ENCODE data around the gene FAM50A. TPM values are rescaled to one million over a fixed set of nuclear protein-coding genes. Genes with fewer than 3 reads are reported as not detected.

FAM50A gene
- total RNA-seq, 2 experiments from 2014 or later = 30.8 to 55.1 TPM

DNA sequence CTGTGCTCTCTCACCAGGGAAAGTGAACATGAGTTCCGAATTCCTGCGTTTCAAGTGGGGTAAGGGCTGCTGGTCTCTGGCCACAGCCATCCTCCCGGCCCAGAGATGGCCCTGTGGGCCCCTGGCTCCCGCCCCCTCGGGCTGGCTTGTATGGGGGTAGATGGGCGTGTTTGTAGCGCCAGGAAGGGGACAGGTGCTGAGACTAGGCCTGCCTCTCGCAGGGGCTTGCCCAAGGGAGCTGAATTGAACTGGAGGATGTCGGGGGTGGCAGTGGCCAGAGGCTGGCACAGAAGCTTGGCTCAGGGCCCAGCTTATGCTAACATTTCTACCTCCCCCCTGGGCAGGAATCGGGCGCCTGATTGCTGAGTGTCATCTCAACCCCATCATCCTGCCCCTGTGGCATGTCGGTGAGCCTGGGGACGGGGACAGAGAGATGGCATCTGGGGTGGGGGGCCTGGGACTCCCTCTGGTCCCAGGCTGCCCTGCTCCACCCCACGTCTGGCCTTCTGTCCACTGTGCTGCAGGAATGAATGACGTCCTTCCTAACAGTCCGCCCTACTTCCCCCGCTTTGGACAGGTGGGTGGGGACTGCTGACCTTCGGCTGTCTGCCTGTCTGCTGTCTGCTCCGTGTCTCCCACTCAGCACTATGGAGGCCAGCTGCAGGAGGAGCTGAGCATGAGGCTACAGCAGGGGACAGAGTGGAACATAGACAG, 24.1 kb upstream of the FAM50A start:
- no peaks in the 10 kb centered on the region for H3K9me3 ChIP-seq (ENCODE audit: low read length)
- no peak for DNase-seq (ENCODE audit: low spot score)
- H3K4me1 ChIP-seq (ENCODE audit: insufficient read depth, low read length, poor library complexity, severe bottlenecking) = no peaks in the 10 kb centered on the region
- no peak overlapping the region for H3K27ac ChIP-seq (ENCODE audit: low read depth, low read length, poor library complexity, severe bottlenecking)
- CTCF ChIA-PET (ENCODE audit: unreplicated experiment) = no interaction called here
- POLR2A ChIA-PET = interaction anchor here (0.9 kb wide), 1 partner anchor 8 kb away, joined by 3 read pairs; no protein-coding TSS in a partner anchor
- no peaks in the 10 kb centered on the region for H4K20me1 ChIP-seq (ENCODE audit: insufficient read depth, low read length)
- no peak overlapping the region for H3K4me3 ChIP-seq (ENCODE audit: low read depth, low read length, poor library complexity, severe bottlenecking)
- TF ChIP-seq EZH2phosphoT487 (IDR thresholded peaks at IDR 0.05; ENCODE audit: borderline replicate concordance, low read depth, low read length) = no peak
- TF ChIP-seq, protein P1, sequence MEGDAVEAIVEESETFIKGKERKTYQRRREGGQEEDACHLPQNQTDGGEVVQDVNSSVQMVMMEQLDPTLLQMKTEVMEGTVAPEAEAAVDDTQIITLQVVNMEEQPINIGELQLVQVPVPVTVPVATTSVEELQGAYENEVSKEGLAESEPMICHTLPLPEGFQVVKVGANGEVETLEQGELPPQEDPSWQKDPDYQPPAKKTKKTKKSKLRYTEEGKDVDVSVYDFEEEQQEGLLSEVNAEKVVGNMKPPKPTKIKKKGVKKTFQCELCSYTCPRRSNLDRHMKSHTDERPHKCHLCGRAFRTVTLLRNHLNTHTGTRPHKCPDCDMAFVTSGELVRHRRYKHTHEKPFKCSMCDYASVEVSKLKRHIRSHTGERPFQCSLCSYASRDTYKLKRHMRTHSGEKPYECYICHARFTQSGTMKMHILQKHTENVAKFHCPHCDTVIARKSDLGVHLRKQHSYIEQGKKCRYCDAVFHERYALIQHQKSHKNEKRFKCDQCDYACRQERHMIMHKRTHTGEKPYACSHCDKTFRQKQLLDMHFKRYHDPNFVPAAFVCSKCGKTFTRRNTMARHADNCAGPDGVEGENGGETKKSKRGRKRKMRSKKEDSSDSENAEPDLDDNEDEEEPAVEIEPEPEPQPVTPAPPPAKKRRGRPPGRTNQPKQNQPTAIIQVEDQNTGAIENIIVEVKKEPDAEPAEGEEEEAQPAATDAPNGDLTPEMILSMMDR (conservative IDR thresholded peaks at IDR 0.05; ENCODE audit: low read length) = no peak
- H3K36me3 ChIP-seq (ENCODE audit: insufficient read depth, low read length) = peaks cover 5% of the 10 kb centered on the region
- no TSS peak for BruUV-seq (replicated peaks)
- no peaks in the 10 kb centered on the region for H3K79me2 ChIP-seq (ENCODE audit: insufficient read depth, low read depth, low read length)
- no peak overlapping the region for H3K4me2 ChIP-seq (ENCODE audit: low read length)
- no peaks in the 10 kb centered on the region for H3K9me2 ChIP-seq (ENCODE audit: insufficient read depth, low read length)
- intact Hi-C loops (cut with micrococcal nuclease; ENCODE audit: unreplicated experiment) = no loop called here
- H2AFZ ChIP-seq (ENCODE audit: low read length) = no peak overlapping the region

DNA sequence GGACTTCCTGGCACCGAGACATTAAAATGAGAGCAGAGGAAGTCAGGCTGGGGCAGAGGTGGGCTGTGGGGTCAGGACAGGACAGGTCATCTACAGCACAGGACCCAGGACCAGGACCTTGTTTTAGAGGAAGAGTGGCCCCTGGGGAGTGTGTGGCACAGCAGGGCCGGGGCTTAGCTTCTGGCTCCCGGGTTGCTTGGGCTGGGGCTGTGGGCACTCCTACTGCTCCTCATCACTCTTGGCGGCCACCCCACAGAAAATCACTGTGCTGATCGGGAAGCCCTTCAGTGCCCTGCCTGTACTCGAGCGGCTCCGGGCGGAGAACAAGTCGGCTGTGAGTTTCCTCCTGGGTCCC, 23.6 kb upstream of the FAM50A start:
- Histone ChIP-seq H3K9me2 (ENCODE audit: insufficient read depth, low read length) (no peaks in the 10 kb centered on the region), H3K36me3 (ENCODE audit: insufficient read depth, low read length) (peaks cover under 1% of the 10 kb centered on the region), H3K9me3 (ENCODE audit: low read length) (no peaks in the 10 kb centered on the region), H4K20me1 (ENCODE audit: insufficient read depth, low read length) (no peaks in the 10 kb centered on the region), H3K79me2 (ENCODE audit: insufficient read depth, low read depth, low read length) (no peaks in the 10 kb centered on the region), H3K27ac (ENCODE audit: low read depth, low read length, poor library complexity, severe bottlenecking) (no peak overlapping the region), H3K4me2 (ENCODE audit: low read length) (no peak overlapping the region), H3K4me3 (ENCODE audit: low read depth, low read length, poor library complexity, severe bottlenecking) (no peak overlapping the region), H2AFZ (ENCODE audit: low read length) (no peak overlapping the region), H3K4me1 (ENCODE audit: insufficient read depth, low read length, poor library complexity, severe bottlenecking) (no peaks in the 10 kb centered on the region)
- POLR2A ChIA-PET = interaction anchor here (0.9 kb wide), 1 partner anchor 8 kb away, joined by 3 read pairs; no protein-coding TSS in a partner anchor
- BruUV-seq (replicated peaks) = no TSS peak
- no peak for DNase-seq (ENCODE audit: low spot score)
- TF ChIP-seq, protein P1 (conservative IDR thresholded peaks at IDR 0.05; ENCODE audit: low read length) = no peak
- TF ChIP-seq EZH2phosphoT487 (IDR thresholded peaks at IDR 0.05; ENCODE audit: borderline replicate concordance, low read depth, low read length) = no peak
- CTCF ChIA-PET (ENCODE audit: unreplicated experiment) = no interaction called here
- intact Hi-C loops (cut with micrococcal nuclease; ENCODE audit: unreplicated experiment) = no loop called here
